ENCODE measurements around the gene CHST11. TPM values are rescaled to one million over a fixed set of nuclear protein-coding genes. Genes with fewer than 3 reads are reported as not detected.

The CHST11 gene
- total RNA-seq, 1 experiment from 2014 or later: 1.1 TPM

DNA sequence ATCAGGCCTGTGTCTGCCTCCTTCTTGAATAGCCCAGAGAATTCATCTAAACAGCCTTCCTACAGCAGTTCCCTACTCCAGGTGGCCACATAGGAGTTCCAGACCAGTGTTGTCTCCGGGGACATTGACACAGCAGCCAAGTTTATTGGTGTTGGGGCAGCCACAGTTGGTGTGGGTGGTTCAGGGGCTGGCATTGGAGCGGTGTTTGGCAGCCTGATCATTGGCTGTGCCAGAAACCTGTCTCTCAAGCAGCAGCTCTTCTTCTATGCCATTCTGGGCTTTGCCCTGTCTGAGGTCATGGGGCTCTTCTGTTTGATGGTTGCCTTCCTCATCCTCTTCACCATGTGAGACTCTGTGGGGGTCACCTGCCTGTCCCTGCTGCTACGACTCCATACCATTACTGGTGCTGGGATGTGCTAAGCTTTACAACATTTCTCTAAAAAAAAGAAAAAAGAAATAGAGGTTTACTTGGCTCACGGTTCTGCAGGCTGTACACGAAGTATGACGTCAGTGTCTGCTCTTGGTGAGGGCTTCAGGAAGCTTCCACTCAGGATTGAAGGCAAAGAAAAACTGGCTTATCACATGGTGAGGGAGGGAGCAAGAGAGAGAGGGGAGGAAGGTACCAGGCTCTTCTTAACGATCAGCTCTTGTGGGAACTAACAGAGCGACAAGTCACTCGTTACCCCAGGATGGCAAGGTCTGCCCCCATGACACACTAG lies 57.5 kb downstream of the CHST11 start:
- intact Hi-C loops (cut with micrococcal nuclease; ENCODE audit: unreplicated experiment): no loop called here
- CTCF ChIA-PET: no interaction called here
- Mint-ChIP-seq H3K27ac (ENCODE audit: unreplicated experiment) (no peak overlapping the region), H3K4me3 (ENCODE audit: low read depth, unreplicated experiment) (no peak overlapping the region), H3K4me1 (ENCODE audit: low read depth, unreplicated experiment) (no peaks in the 10 kb centered on the region), H3K36me3 (ENCODE audit: insufficient read depth, unreplicated experiment) (no peaks in the 10 kb centered on the region), H3K9me3 (ENCODE audit: low read depth, unreplicated experiment) (no peaks in the 10 kb centered on the region), H3K27me3 (ENCODE audit: unreplicated experiment) (peaks cover 51% of the 10 kb centered on the region)
- BruUV-seq (replicated peaks): no TSS peak
- no peak for DNase-seq
- TF ChIP-seq CTCF (IDR thresholded peaks at IDR 0.05; ENCODE audit: unreplicated experiment): no peak

DNA sequence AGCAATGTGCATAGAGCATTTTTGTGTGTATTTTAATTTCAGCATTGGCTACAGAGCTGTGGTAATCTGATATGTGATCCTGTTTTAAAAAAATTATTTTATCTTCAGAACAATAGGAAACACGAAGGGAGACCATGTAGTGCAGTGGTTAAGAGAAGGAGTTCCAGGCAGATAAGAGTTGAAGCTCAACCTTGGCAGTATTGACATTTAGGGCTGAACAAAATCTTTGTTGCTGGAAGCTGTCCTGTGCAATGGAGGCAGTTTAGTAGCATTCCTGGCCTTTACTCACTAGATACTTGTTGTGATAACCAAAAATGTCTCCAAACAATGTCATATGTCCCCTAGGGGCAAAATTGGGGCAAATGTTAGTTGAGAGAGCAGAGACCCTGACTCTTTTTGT lies 59.2 kb downstream of the CHST11 start:
- CTCF ChIA-PET: no interaction called here
- DNase-seq: no peak
- Mint-ChIP-seq H3K9me3 (ENCODE audit: low read depth, unreplicated experiment) (no peaks in the 10 kb centered on the region), H3K4me1 (ENCODE audit: low read depth, unreplicated experiment) (no peaks in the 10 kb centered on the region), H3K36me3 (ENCODE audit: insufficient read depth, unreplicated experiment) (no peaks in the 10 kb centered on the region), H3K27ac (ENCODE audit: unreplicated experiment) (no peak overlapping the region), H3K27me3 (ENCODE audit: unreplicated experiment) (peaks cover 62% of the 10 kb centered on the region), H3K4me3 (ENCODE audit: low read depth, unreplicated experiment) (no peak overlapping the region)
- TF ChIP-seq CTCF (IDR thresholded peaks at IDR 0.05; ENCODE audit: unreplicated experiment): no peak
- BruUV-seq (replicated peaks): no TSS peak
- intact Hi-C loops (cut with micrococcal nuclease; ENCODE audit: unreplicated experiment): no loop called here

GRCh38 chr12:104516821-104517220 lies 60.1 kb downstream of the CHST11 start:
- H3K9me3 Mint-ChIP-seq (ENCODE audit: low read depth, unreplicated experiment): no peaks in the 10 kb centered on the region
- no peaks in the 10 kb centered on the region for H3K4me1 Mint-ChIP-seq (ENCODE audit: low read depth, unreplicated experiment)
- DNase-seq: no peak
- intact Hi-C loops (cut with micrococcal nuclease; ENCODE audit: unreplicated experiment): no loop called here
- no peak overlapping the region for H3K4me3 Mint-ChIP-seq (ENCODE audit: low read depth, unreplicated experiment)
- no peaks in the 10 kb centered on the region for H3K36me3 Mint-ChIP-seq (ENCODE audit: insufficient read depth, unreplicated experiment)
- TF ChIP-seq CTCF (IDR thresholded peaks at IDR 0.05; ENCODE audit: unreplicated experiment): no peak
- no TSS peak for BruUV-seq (replicated peaks)
- CTCF ChIA-PET: interaction anchor here (0.5 kb wide), 1 partner anchor 453 kb away, joined by 3 read pairs; no protein-coding TSS in a partner anchor
- H3K27me3 Mint-ChIP-seq (ENCODE audit: unreplicated experiment): peaks cover 71% of the 10 kb centered on the region
- H3K27ac Mint-ChIP-seq (ENCODE audit: unreplicated experiment): no peak overlapping the region

- Mint-ChIP-seq H3K4me3 (ENCODE audit: low read depth, unreplicated experiment) (no peak overlapping the region), H3K27ac (ENCODE audit: unreplicated experiment) (no peak overlapping the region), H3K4me1 (ENCODE audit: low read depth, unreplicated experiment) (no peaks in the 10 kb centered on the region), H3K36me3 (ENCODE audit: insufficient read depth, unreplicated experiment) (no peaks in the 10 kb centered on the region), H3K27me3 (ENCODE audit: unreplicated experiment) (peaks cover 71% of the 10 kb centered on the region), H3K9me3 (ENCODE audit: low read depth, unreplicated experiment) (no peaks in the 10 kb centered on the region)
- no peak for TF ChIP-seq CTCF (IDR thresholded peaks at IDR 0.05; ENCODE audit: unreplicated experiment)
- BruUV-seq (replicated peaks): no TSS peak
- DNase-seq: no peak
- intact Hi-C loops (cut with micrococcal nuclease; ENCODE audit: unreplicated experiment): no loop called here
- CTCF ChIA-PET: no interaction called here
These were observed 61.1 kb downstream of the CHST11 start for GRCh38 chr12:104517880-104518279.
